IMR-90 (cell line): ENCODE data around the gene TIPIN. TPM values are rescaled to one million over a fixed set of nuclear protein-coding genes. Genes with fewer than 3 reads are reported as not detected.

ENCODE experiments used
- ATAC-seq: fragments of 200-7000 bp; cut with Tn5 transposase; 2 replicates; pipeline ENCODE4 v1.9.1; 2020; ENCODE audit warnings: low read depth, mild to moderate bottlenecking, moderate library complexity
- BruUV-seq: library from RNA; stranded (reverse); fragments of 400-500 nt; replicated peaks from 2 replicates; lab custom pipeline; 2021; lab: Mats Ljungman, UMichigan
- CTCF ChIA-PET: fragments of 300-600 bp; formaldehyde crosslinking; extraction: SDS; loops from one replicate; lab custom pipeline; 2021; ENCODE audit warnings: antibody characterized with exemption; lab: Yijun Ruan, JAX
- POLR2A ChIA-PET: fragments of 300-600 bp; sonication (Branson Sonifier 250); formaldehyde crosslinking; loops from one replicate; lab custom pipeline; 2022; ENCODE audit warnings: antibody characterized with exemption; ENCODE audit not compliant: unreplicated experiment; lab: Charles Lee
- DNase-seq: peaks from one replicate; pipeline ENCODE4 v3.0.0; 2013
- H2AFZ ChIP-seq: replicated peaks from 2 replicates; pipeline ENCODE3; 2013; ENCODE audit warnings: low read length, mild to moderate bottlenecking; ENCODE audit not compliant: poor library complexity
- H2AK5ac ChIP-seq: 2 replicates; pipeline ENCODE4 v1.6.1; 2013; ENCODE audit warnings: low read depth, low read length, inconsistent platforms
- H2AK9ac ChIP-seq: replicated peaks from 2 replicates; pipeline ENCODE3; 2013; ENCODE audit warnings: mild to moderate bottlenecking, low read depth, low read length, moderate library complexity; ENCODE audit not compliant: poor library complexity
- H2BK120ac ChIP-seq: 2 replicates; pipeline ENCODE4 v1.6.1; 2013; ENCODE audit warnings: low read depth, low read length, inconsistent platforms
- H2BK15ac ChIP-seq: 3 replicates; pipeline ENCODE4 v1.6.1; 2013; ENCODE audit warnings: low read depth, low read length, inconsistent platforms
- H2BK20ac ChIP-seq: 2 replicates; pipeline ENCODE4 v1.6.1; 2013; ENCODE audit warnings: low read depth, mild to moderate bottlenecking, inconsistent platforms, low read length, moderate library complexity
- H2BK5ac ChIP-seq: 2 replicates; pipeline ENCODE4 v1.6.1; 2013; ENCODE audit warnings: mild to moderate bottlenecking, low read depth, low read length, inconsistent platforms; ENCODE audit not compliant: poor library complexity, severe bottlenecking
- H3K14ac ChIP-seq: replicated peaks from 2 replicates; pipeline ENCODE4 v1.6.1; 2013; ENCODE audit warnings: low read depth, low read length, inconsistent platforms
- H3K18ac ChIP-seq: 2 replicates; pipeline ENCODE4 v1.6.1; 2013; ENCODE audit warnings: low read depth, low read length, control low read depth
- H3K23ac ChIP-seq: 2 replicates; pipeline ENCODE4 v1.6.1; 2013; ENCODE audit warnings: low read depth, low read length, inconsistent platforms
- H3K27ac ChIP-seq: 2 replicates; pipeline ENCODE4 v1.5.1; 2013; ENCODE audit warnings: mild to moderate bottlenecking, control low read depth, low read length; ENCODE audit not compliant: insufficient read depth
- H3K27me3 ChIP-seq: 2 replicates; pipeline ENCODE4 v1.6.1; 2013; ENCODE audit warnings: low read length; ENCODE audit not compliant: control insufficient read depth, insufficient read depth
- H3K36me3 ChIP-seq: 2 replicates; pipeline ENCODE4 v1.6.1; 2013; ENCODE audit warnings: low read length, mixed read lengths; ENCODE audit not compliant: control insufficient read depth, insufficient read depth
- H3K4ac ChIP-seq: 2 replicates; pipeline ENCODE4 v1.6.1; 2013; ENCODE audit warnings: low read depth, low read length, inconsistent platforms
- H3K4me1 ChIP-seq: 2 replicates; pipeline ENCODE4 v1.6.1; 2013; ENCODE audit warnings: low read length, mixed read lengths; ENCODE audit not compliant: control insufficient read depth, insufficient read depth
- H3K4me2 ChIP-seq: 2 replicates; pipeline ENCODE4 v1.6.1; 2013; ENCODE audit warnings: low read depth, mild to moderate bottlenecking, control low read depth, low read length, moderate library complexity
- H3K4me3 ChIP-seq: 2 replicates; pipeline ENCODE4 v1.5.1; 2013; ENCODE audit warnings: low read depth, mild to moderate bottlenecking, control low read depth, low read length, moderate library complexity; ENCODE audit not compliant: insufficient read depth
- H3K56ac ChIP-seq: 2 replicates; pipeline ENCODE4 v1.6.1; 2013; ENCODE audit warnings: low read length, inconsistent platforms; ENCODE audit not compliant: insufficient read depth; ENCODE audit errors: extremely low read depth
- H3K79me1 ChIP-seq, 2 experiments: 2 replicates each; pipeline ENCODE4 v1.6.1; 2013; ENCODE audit warnings: low read length in 2 of 2, inconsistent platforms in 1 of 2, low read depth in 1 of 2
- H3K9ac ChIP-seq: 2 replicates; pipeline ENCODE4 v1.6.1; 2013; ENCODE audit warnings: low read depth, low read length, control low read depth
- H3K9me1 ChIP-seq: 2 replicates; pipeline ENCODE4 v1.6.1; 2013; ENCODE audit warnings: low read length, inconsistent platforms; ENCODE audit not compliant: insufficient read depth
- H3K9me3 ChIP-seq: 2 replicates; pipeline ENCODE4 v1.6.1; 2013; ENCODE audit warnings: low read length; ENCODE audit not compliant: control insufficient read depth, insufficient read depth
- H4K20me1 ChIP-seq: 2 replicates; pipeline ENCODE4 v1.6.1; 2013; ENCODE audit warnings: low read length, inconsistent platforms; ENCODE audit not compliant: insufficient read depth
- H4K5ac ChIP-seq: 2 replicates; pipeline ENCODE4 v1.6.1; 2013; ENCODE audit warnings: mild to moderate bottlenecking, low read depth, low read length, control low read depth
- H4K8ac ChIP-seq, 2 experiments: 2 replicates each; pipeline ENCODE4 v1.6.1; 2013; ENCODE audit warnings: low read depth in 2 of 2, low read length in 2 of 2, control low read depth in 1 of 2, inconsistent platforms in 1 of 2
- H4K91ac ChIP-seq: 2 replicates; pipeline ENCODE4 v1.6.1; 2013; ENCODE audit warnings: low read depth, low read length, inconsistent platforms; ENCODE audit not compliant: insufficient read depth
- BHLHE40 ChIP-seq: fragments of 150-350 bp; IDR thresholded peaks from 2 replicates; pipeline ENCODE4 v1.6.1; 2016; ENCODE audit warnings: mild to moderate bottlenecking, low read depth, low read length
- CEBPB ChIP-seq: IDR thresholded peaks from 2 replicates; pipeline ENCODE4 v1.6.1; 2012; ENCODE audit warnings: low read depth, low read length, improper control_type of control experiment
- CHD1 ChIP-seq: IDR thresholded peaks from 2 replicates; pipeline ENCODE4 v1.6.1; 2012; ENCODE audit warnings: low read depth, low read length, improper control_type of control experiment
- FOS ChIP-seq: fragments of 150-350 bp; IDR thresholded peaks from 2 replicates; pipeline ENCODE4 v1.6.1; 2016; ENCODE audit warnings: low read depth, low read length
- MAFK ChIP-seq: IDR thresholded peaks from 2 replicates; pipeline ENCODE4 v1.6.1; 2012; ENCODE audit warnings: low read depth, low read length, improper control_type of control experiment
- MAZ ChIP-seq: IDR thresholded peaks from 2 replicates; pipeline ENCODE4 v1.6.1; 2012; ENCODE audit warnings: low read depth, mild to moderate bottlenecking, low read length, improper control_type of control experiment, moderate library complexity, borderline replicate concordance
- MXI1 ChIP-seq: IDR thresholded peaks from 2 replicates; pipeline ENCODE4 v1.6.1; 2012; ENCODE audit warnings: low read depth, mild to moderate bottlenecking, low read length, moderate library complexity, borderline replicate concordance
- NFE2L2 ChIP-seq: fragments of 150-350 bp; IDR thresholded peaks from 2 replicates; pipeline ENCODE4 v1.6.1; 2016; ENCODE audit warnings: low read depth, mild to moderate bottlenecking, low read length
- POLR2A ChIP-seq: IDR thresholded peaks from 2 replicates; pipeline ENCODE4 v1.6.1; 2012; ENCODE audit warnings: mild to moderate bottlenecking, low read depth, low read length
- RAD21 ChIP-seq: IDR thresholded peaks from 2 replicates; pipeline ENCODE4 v1.6.1; 2012; ENCODE audit warnings: low read length, improper control_type of control experiment
- RCOR1 ChIP-seq: IDR thresholded peaks from 2 replicates; pipeline ENCODE4 v1.6.1; 2012; ENCODE audit warnings: mild to moderate bottlenecking, low read length, improper control_type of control experiment; ENCODE audit not compliant: insufficient replicate concordance
- RFX5 ChIP-seq: IDR thresholded peaks from 2 replicates; pipeline ENCODE4 v1.8.0; 2012; ENCODE audit warnings: low read depth, mild to moderate bottlenecking, low read length, moderate library complexity
- SMC3 ChIP-seq: fragments of 150-350 bp; IDR thresholded peaks from 2 replicates; pipeline ENCODE4 v1.6.1; 2016; ENCODE audit warnings: low read depth, mild to moderate bottlenecking, antibody characterized with exemption, low read length, moderate library complexity
- WGBS, 2 experiments: methylation state at CpG; one replicate each; pipeline versions ENCODE4 v1.1.5 to v1.1.7; 2013; ENCODE audit warnings: missing lambda C conversion rate in 2 of 2; ENCODE audit not compliant: insufficient read length in 1 of 2; ENCODE audit errors: extremely low coverage in 2 of 2; 5-methylcytosine and 5-hydroxymethylcytosine counted together
- dilution Hi-C: fragments of 300-500 bp; cut with HindIII; formaldehyde crosslinking; loops from one replicate; pipeline ENCODE4 v1.14.3; 2018; ENCODE audit warnings: low sequenced_read_pairs; ENCODE audit not compliant: unreplicated experiment
- in situ Hi-C: fragments of 300-500 bp; cut with MboI; formaldehyde crosslinking; loops from 3 replicates; pipeline ENCODE4 v1.14.3; 2019; ENCODE audit warnings: low sequenced_read_pairs, inconsistent platforms, mixed read lengths
- intact Hi-C: fragments of 100-400 bp; cut with micrococcal nuclease; formaldehyde crosslinking; loops from 2 replicates; pipeline ENCODE4 v1.10.0; 2022
- polyA plus RNA-seq, 3 experiments: library from polyadenylated mRNA; depleted of rRNA; stranded (reverse); fragments of >200 nt; gene quantifications; 2 replicates each; pipeline ENCODE4 v1.2.3, GENCODE V29; 2012; ENCODE audit warnings: low replicate concordance in 1 of 3
- total RNA-seq: library from RNA; depleted of rRNA; stranded (reverse); fragments of >200 nt; gene quantifications from 2 replicates; pipeline ENCODE4 v1.2.3, GENCODE V29; 2012
- TF ChIP-seq, protein P1 (sequence below): conservative IDR thresholded peaks from 2 replicates; pipeline ENCODE4 v1.5.1; 2012; ENCODE audit warnings: mild to moderate bottlenecking, low read depth, low read length, improper control_type of control experiment
- TF ChIP-seq, protein P2 (sequence below): fragments of 150-350 bp; IDR thresholded peaks from 2 replicates; pipeline ENCODE4 v1.6.1; 2017; ENCODE audit warnings: mild to moderate bottlenecking, antibody characterized with exemption, low read length, low read depth
- TF ChIP-seq, protein P3 (sequence below): fragments of 150-350 bp; IDR thresholded peaks from 2 replicates; pipeline ENCODE4 v1.6.1; 2016; ENCODE audit warnings: low read depth, mild to moderate bottlenecking, low read length, moderate library complexity, borderline replicate concordance

TIPIN gene
- total and polyA plus RNA-seq, 2 of the 4 experiments (the other 2 are of a cell fraction) = 6.3 to 7.3 TPM

DNA sequence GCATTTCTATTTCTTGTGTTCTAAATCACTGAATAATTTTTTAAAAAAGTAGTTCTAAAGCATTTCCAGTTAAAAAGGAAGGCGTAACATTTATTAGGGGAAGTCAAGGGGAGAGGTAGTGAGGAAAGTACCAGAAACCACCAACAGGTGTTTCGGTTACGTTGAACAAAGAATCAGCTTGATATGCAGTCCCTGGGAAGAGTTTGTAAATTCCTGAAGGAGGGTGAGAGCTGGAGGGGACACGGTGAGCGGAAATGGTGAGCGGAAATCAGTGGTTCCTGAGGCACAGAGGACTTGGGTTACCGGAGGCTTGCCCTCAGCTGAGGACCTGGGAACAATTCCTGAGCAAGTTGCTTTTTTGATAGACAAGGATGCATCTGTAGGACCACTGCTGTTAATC, 48.0 kb upstream of the TIPIN start:
- H3K4me3 ChIP-seq = no peak overlapping the region
- TF ChIP-seq MXI1 (no peak), MAZ (no peak), CEBPB (no peak), RFX5 (no peak), MAFK (no peak), SMC3 (no peak), BHLHE40 (no peak), RAD21 (no peak), POLR2A (no peak), FOS (no peak), NFE2L2 (no peak), RCOR1 (no peak), CHD1 (no peak)
- TF ChIP-seq, protein P1, sequence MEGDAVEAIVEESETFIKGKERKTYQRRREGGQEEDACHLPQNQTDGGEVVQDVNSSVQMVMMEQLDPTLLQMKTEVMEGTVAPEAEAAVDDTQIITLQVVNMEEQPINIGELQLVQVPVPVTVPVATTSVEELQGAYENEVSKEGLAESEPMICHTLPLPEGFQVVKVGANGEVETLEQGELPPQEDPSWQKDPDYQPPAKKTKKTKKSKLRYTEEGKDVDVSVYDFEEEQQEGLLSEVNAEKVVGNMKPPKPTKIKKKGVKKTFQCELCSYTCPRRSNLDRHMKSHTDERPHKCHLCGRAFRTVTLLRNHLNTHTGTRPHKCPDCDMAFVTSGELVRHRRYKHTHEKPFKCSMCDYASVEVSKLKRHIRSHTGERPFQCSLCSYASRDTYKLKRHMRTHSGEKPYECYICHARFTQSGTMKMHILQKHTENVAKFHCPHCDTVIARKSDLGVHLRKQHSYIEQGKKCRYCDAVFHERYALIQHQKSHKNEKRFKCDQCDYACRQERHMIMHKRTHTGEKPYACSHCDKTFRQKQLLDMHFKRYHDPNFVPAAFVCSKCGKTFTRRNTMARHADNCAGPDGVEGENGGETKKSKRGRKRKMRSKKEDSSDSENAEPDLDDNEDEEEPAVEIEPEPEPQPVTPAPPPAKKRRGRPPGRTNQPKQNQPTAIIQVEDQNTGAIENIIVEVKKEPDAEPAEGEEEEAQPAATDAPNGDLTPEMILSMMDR = no peak
- TF ChIP-seq, protein P2, sequence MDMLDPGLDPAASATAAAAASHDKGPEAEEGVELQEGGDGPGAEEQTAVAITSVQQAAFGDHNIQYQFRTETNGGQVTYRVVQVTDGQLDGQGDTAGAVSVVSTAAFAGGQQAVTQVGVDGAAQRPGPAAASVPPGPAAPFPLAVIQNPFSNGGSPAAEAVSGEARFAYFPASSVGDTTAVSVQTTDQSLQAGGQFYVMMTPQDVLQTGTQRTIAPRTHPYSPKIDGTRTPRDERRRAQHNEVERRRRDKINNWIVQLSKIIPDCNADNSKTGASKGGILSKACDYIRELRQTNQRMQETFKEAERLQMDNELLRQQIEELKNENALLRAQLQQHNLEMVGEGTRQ = no peak
- TF ChIP-seq, protein P3, sequence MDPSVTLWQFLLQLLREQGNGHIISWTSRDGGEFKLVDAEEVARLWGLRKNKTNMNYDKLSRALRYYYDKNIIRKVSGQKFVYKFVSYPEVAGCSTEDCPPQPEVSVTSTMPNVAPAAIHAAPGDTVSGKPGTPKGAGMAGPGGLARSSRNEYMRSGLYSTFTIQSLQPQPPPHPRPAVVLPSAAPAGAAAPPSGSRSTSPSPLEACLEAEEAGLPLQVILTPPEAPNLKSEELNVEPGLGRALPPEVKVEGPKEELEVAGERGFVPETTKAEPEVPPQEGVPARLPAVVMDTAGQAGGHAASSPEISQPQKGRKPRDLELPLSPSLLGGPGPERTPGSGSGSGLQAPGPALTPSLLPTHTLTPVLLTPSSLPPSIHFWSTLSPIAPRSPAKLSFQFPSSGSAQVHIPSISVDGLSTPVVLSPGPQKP = no peak
- intact Hi-C loops = no loop called here
- dilution Hi-C loops = loop anchor here (25.0 kb wide), 1 partner anchor 92 kb away; no protein-coding TSS in a partner anchor
- no peak overlapping the region for H3K27ac ChIP-seq
- no peak overlapping the region; the same call in 1 of the 2 replicates for H3K18ac ChIP-seq
- peaks cover 2% of the 10 kb centered on the region; the same call in 1 of the 2 replicates for H3K36me3 ChIP-seq
- no peak overlapping the region for H3K56ac ChIP-seq
- no peaks in the 10 kb centered on the region for H3K27me3 ChIP-seq
- peaks cover 26% of the 10 kb centered on the region for H3K9me1 ChIP-seq
- H2AK5ac ChIP-seq = no peak overlapping the region
- H4K20me1 ChIP-seq = peaks cover 92% of the 10 kb centered on the region
- H2AK9ac ChIP-seq = no peak overlapping the region
- DNase-seq (no peak), ATAC-seq (no peak)
- no peak overlapping the region for H2BK15ac ChIP-seq
- H3K14ac ChIP-seq = 0 out of 2 replicates have a peak overlapping the region, but pooled peaks have one; percentile 7
- H2BK120ac ChIP-seq = no peak overlapping the region
- no peak overlapping the region for H2BK20ac ChIP-seq
- no peak overlapping the region for H3K9ac ChIP-seq
- POLR2A ChIA-PET = no interaction called here
- H2BK5ac ChIP-seq = no peak overlapping the region
- peaks cover 38 to 90% of the 10 kb centered on the region in 2 experiments for H3K79me1 ChIP-seq
- no peak overlapping the region for H4K8ac ChIP-seq
- BruUV-seq = no TSS peak
- CTCF ChIA-PET = no interaction called here
- H2AFZ ChIP-seq = no peak overlapping the region
- H3K4me2 ChIP-seq = no peak overlapping the region
- peak overlapping the region; percentile 40; the same call in 1 of the 2 replicates for H3K23ac ChIP-seq
- H3K4ac ChIP-seq = no peak overlapping the region
- in situ Hi-C loops = no loop called here
- H3K4me1 ChIP-seq = peaks cover 18% of the 10 kb centered on the region
- H4K5ac ChIP-seq = no peak overlapping the region
- no peaks in the 10 kb centered on the region for H3K9me3 ChIP-seq
- H4K91ac ChIP-seq = no peak overlapping the region
- WGBS, 2 experiments = 96% methylated on average over 6 of the region's 7 CpGs; no CpG with 5 or more reads in 1 of the 2 experiments
